Endothelial cell (in vitro differentiated cells): ENCODE data around the gene ANKRD37. TPM values are rescaled to one million over a fixed set of nuclear protein-coding genes. Genes with fewer than 3 reads are reported as not detected.

Source experiments
- DNase-seq: peaks from one replicate; pipeline ENCODE4 v3.0.0; 2021; ENCODE audit warnings: low spot score
- H3K27ac Mint-ChIP-seq: one replicate; pipeline ENCODE4 v1.8.0; 2021; ENCODE audit warnings: mixed read lengths, inconsistent platforms; ENCODE audit not compliant: unreplicated experiment
- H3K27me3 Mint-ChIP-seq: one replicate; pipeline ENCODE4 v1.8.0; 2021; ENCODE audit warnings: mild to moderate bottlenecking, moderate library complexity, mixed read lengths, inconsistent platforms; ENCODE audit not compliant: unreplicated experiment
- H3K36me3 Mint-ChIP-seq: one replicate; pipeline ENCODE4 v1.8.0; 2021; ENCODE audit warnings: mild to moderate bottlenecking, low read depth, mixed read lengths, inconsistent platforms; ENCODE audit not compliant: unreplicated experiment
- H3K4me1 Mint-ChIP-seq: one replicate; pipeline ENCODE4 v1.8.0; 2021; ENCODE audit warnings: mild to moderate bottlenecking, mixed read lengths, inconsistent platforms; ENCODE audit not compliant: unreplicated experiment
- H3K4me3 Mint-ChIP-seq: one replicate; pipeline ENCODE4 v1.8.0; 2021; ENCODE audit warnings: mild to moderate bottlenecking, mixed read lengths, inconsistent platforms; ENCODE audit not compliant: unreplicated experiment
- H3K9me3 Mint-ChIP-seq: one replicate; pipeline ENCODE4 v1.8.0; 2021; ENCODE audit warnings: mixed read lengths, inconsistent platforms; ENCODE audit not compliant: unreplicated experiment
- total RNA-seq: library from RNA; stranded (reverse); fragmentation: NEBNext Ultra II Directional; extraction: Animal tissue kit (Norgen Biotek cat#: 25700); gene quantifications from one replicate; pipeline ENCODE4 v1.2.1, GENCODE V29; 2021; ENCODE audit not compliant: unreplicated experiment
- TF ChIP-seq, protein P1 (sequence below): fragments of 200-600 bp; sonication (generic); IDR thresholded peaks from one replicate; pipeline ENCODE4 v1.5.0; 2021; ENCODE audit warnings: antibody characterized with exemption; ENCODE audit not compliant: unreplicated experiment

ANKRD37 gene
- total RNA-seq, 1 donor from 2014 or later: 2.6 TPM

DNA sequence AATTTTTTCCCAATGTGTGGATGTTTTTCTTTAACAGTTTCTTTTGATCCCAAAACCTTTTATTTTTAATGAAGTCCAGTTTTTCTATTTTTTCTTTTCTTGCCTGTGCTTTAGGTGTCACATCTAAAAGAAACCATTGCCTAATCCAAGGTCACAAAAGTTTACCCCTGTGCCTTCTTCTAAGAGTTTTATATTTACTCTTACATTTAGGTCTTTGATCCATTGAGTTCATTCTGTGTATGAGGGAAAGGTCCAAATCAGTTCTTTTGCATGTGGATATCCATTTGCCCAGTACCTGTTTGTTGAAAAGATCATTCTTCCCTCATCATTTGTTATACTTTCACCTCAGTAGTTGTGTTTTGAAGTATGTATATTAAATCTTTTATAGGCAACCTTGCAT lies 13.9 kb upstream of the ANKRD37 start:
- Mint-ChIP-seq H3K27ac (no peak overlapping the region), H3K27me3 (no peaks in the 10 kb centered on the region), H3K4me1 (peaks cover 33% of the 10 kb centered on the region), H3K4me3 (no peak overlapping the region), H3K9me3 (peaks cover 6% of the 10 kb centered on the region), H3K36me3 (peaks cover 26% of the 10 kb centered on the region)
- TF ChIP-seq, protein P1, sequence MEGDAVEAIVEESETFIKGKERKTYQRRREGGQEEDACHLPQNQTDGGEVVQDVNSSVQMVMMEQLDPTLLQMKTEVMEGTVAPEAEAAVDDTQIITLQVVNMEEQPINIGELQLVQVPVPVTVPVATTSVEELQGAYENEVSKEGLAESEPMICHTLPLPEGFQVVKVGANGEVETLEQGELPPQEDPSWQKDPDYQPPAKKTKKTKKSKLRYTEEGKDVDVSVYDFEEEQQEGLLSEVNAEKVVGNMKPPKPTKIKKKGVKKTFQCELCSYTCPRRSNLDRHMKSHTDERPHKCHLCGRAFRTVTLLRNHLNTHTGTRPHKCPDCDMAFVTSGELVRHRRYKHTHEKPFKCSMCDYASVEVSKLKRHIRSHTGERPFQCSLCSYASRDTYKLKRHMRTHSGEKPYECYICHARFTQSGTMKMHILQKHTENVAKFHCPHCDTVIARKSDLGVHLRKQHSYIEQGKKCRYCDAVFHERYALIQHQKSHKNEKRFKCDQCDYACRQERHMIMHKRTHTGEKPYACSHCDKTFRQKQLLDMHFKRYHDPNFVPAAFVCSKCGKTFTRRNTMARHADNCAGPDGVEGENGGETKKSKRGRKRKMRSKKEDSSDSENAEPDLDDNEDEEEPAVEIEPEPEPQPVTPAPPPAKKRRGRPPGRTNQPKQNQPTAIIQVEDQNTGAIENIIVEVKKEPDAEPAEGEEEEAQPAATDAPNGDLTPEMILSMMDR: no peak
- no peak for DNase-seq

DNA sequence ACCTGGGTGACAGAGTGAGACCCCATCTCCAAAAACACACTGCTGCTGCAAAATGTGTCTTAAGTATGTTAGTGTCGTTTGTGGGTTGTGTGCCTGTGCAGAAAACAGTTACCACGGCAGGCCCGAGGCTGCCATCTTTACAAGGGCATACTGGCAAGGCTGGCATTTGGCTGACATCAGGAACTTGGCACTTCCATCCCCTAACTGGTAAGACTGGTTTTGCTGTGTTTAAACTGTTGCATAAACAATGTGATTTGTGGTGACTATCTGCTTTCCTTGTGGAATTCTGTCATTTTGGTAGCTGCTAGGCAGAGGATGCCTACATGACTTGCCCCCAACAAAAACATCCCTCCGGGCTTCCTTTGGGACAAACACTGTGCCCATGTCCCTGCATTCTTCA lies 13.2 kb upstream of the ANKRD37 start:
- Mint-ChIP-seq H3K27ac (no peak overlapping the region), H3K4me1 (peaks cover 33% of the 10 kb centered on the region), H3K36me3 (peaks cover 24% of the 10 kb centered on the region), H3K4me3 (no peak overlapping the region), H3K9me3 (peaks cover 6% of the 10 kb centered on the region), H3K27me3 (no peaks in the 10 kb centered on the region)
- TF ChIP-seq, protein P1: no peak
- DNase-seq: no peak

DNA sequence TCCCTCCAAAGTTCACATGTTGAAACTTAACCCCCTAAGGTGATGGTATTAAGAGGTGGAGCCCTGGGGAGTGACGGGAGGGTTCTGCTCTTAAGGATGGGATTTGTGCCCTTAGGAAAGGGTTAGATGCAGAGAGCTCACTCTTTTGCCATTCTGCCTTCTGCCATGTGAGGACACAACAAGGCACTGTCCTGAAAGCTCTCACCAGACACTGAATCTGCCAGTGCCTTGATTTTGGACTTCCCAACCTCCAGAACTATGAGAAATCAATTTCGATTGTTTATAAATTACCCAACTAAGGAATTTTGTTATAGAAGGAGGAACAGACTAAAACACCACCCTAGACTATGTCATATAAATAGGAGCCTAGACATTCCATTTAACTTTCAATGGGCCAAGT lies 12.6 kb upstream of the ANKRD37 start:
- TF ChIP-seq, protein P1: no peak
- Mint-ChIP-seq H3K9me3 (peaks cover 6% of the 10 kb centered on the region), H3K4me1 (peaks cover 33% of the 10 kb centered on the region), H3K4me3 (no peak overlapping the region), H3K27me3 (no peaks in the 10 kb centered on the region), H3K36me3 (peaks cover 21% of the 10 kb centered on the region), H3K27ac (no peak overlapping the region)
- no peak for DNase-seq

DNA sequence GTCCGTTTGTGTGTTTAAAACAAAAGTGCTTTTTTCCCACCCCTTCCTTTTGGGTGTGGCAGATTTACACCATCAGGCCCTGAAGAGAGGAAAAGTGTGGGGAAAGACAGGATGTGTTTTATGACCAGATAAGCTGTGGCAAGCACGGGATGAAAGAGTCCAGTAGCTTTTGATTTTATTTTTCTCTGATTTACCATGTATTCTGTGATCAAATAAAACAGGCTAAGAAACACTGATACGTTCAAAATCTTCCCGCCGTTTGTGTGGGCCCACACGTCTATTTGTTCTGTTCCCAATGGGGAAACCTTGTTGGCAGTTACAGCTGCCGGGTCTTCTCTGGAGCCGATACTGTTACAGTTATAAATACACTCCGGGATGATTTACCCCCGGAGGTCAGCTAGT lies 11.7 kb upstream of the ANKRD37 start:
- peaks cover 21% of the 10 kb centered on the region for H3K36me3 Mint-ChIP-seq
- peak overlapping the region; percentile 25 for H3K4me3 Mint-ChIP-seq
- no peak for DNase-seq
- peaks cover 6% of the 10 kb centered on the region for H3K9me3 Mint-ChIP-seq
- peak overlapping the region; percentile 98 for H3K27ac Mint-ChIP-seq
- H3K27me3 Mint-ChIP-seq: no peaks in the 10 kb centered on the region
- peaks cover 33% of the 10 kb centered on the region for H3K4me1 Mint-ChIP-seq
- TF ChIP-seq, protein P1: no peak

DNA sequence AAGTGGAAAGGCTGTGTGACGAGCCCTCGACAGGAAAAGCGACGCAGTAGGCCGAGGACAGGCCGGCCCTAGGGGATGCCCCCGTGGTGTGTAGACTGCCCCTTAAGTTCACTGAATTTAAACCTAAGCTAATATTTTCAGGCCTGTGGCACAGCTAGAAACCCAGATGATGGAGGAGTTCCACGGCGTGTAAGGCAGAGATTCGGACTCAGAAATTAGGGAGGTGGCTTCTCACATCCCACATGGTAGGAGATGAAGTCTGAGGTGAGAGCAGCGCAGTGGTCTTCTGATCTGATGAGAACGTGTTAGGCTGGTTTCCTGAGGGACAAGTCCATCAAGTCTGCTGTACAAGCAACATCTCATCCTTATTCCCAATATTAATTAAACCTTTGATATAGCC lies 8.7 kb upstream of the ANKRD37 start:
- Mint-ChIP-seq H3K27me3 (no peaks in the 10 kb centered on the region), H3K36me3 (peaks cover 8% of the 10 kb centered on the region), H3K27ac (no peak overlapping the region), H3K4me1 (peaks cover 31% of the 10 kb centered on the region), H3K4me3 (no peak overlapping the region), H3K9me3 (no peaks in the 10 kb centered on the region)
- DNase-seq: no peak
- TF ChIP-seq, protein P1: no peak
